Activated naive CD4-positive, alpha-beta T cell treated with anti-CD3 and anti-CD28 coated beads for 36 hours (primary cell): ENCODE measurements around the gene APBB2. TPM values are rescaled to one million over a fixed set of nuclear protein-coding genes. Genes with fewer than 3 reads are reported as not detected.

Source experiments
- CTCF ChIA-PET: fragments of 350-600 bp; sonication (Branson Sonifier 250); formaldehyde crosslinking; loops from one replicate; lab custom pipeline; 2021; ENCODE audit warnings: antibody characterized with exemption; lab: Charles Lee
- DNase-seq: peaks from one replicate; pipeline ENCODE4 v3.0.0-alpha.2; 2020
- H3K27ac Mint-ChIP-seq: one replicate; pipeline ENCODE4 v1.8.0; 2021; ENCODE audit warnings: mild to moderate bottlenecking, mixed read lengths
- H3K27me3 Mint-ChIP-seq: one replicate; pipeline ENCODE4 v1.8.0; 2021; ENCODE audit warnings: low read depth, mixed read lengths
- H3K36me3 Mint-ChIP-seq: one replicate; pipeline ENCODE4 v1.8.0; 2021; ENCODE audit warnings: low read depth, mixed read lengths
- H3K4me1 Mint-ChIP-seq: one replicate; pipeline ENCODE4 v1.8.0; 2021; ENCODE audit warnings: low read depth, mixed read lengths
- H3K4me3 Mint-ChIP-seq: one replicate; pipeline ENCODE4 v1.8.0; 2021; ENCODE audit warnings: mild to moderate bottlenecking, moderate library complexity, mixed read lengths
- H3K9me3 Mint-ChIP-seq: one replicate; pipeline ENCODE4 v1.8.0; 2021; ENCODE audit warnings: mixed read lengths
- intact Hi-C: fragments of 100-400 bp; cut with micrococcal nuclease; formaldehyde crosslinking; loops from one replicate; pipeline ENCODE4 v1.15.1; 2023
- total RNA-seq, 2 experiments: library from RNA; stranded (reverse); gene quantifications; one replicate each; pipeline ENCODE4 v1.2.3, GENCODE V29; 2021

Gene APBB2
- total RNA-seq, 2 experiments from 2014 or later, result 4.5 to 4.8 TPM

GRCh38 chr4:41164405-41164804 is 49.9 kb downstream of the APBB2 start:
- CTCF ChIA-PET, result no interaction called here
- DNase-seq, result no peak
- H3K4me3 Mint-ChIP-seq, result no peak overlapping the region
- intact Hi-C loops, result no loop called here
- H3K27me3 Mint-ChIP-seq, result peaks cover 3% of the 10 kb centered on the region
- H3K36me3 Mint-ChIP-seq, result no peaks in the 10 kb centered on the region
- no peaks in the 10 kb centered on the region for H3K9me3 Mint-ChIP-seq
- H3K4me1 Mint-ChIP-seq, result no peaks in the 10 kb centered on the region
- no peak overlapping the region for H3K27ac Mint-ChIP-seq

- intact Hi-C loops, result no loop called here
- peaks cover 7% of the 10 kb centered on the region for H3K27me3 Mint-ChIP-seq
- H3K27ac Mint-ChIP-seq, result no peak overlapping the region
- no peak for DNase-seq
- H3K9me3 Mint-ChIP-seq, result no peaks in the 10 kb centered on the region
- H3K4me1 Mint-ChIP-seq, result no peaks in the 10 kb centered on the region
- H3K4me3 Mint-ChIP-seq, result no peak overlapping the region
- no peaks in the 10 kb centered on the region for H3K36me3 Mint-ChIP-seq
- CTCF ChIA-PET, result no interaction called here
Observed at GRCh38 chr4:41161355-41161754, 53.0 kb downstream of the APBB2 start.

- no peak for DNase-seq
- intact Hi-C loops, result no loop called here
- Mint-ChIP-seq H3K27me3 (peaks cover 7% of the 10 kb centered on the region), H3K9me3 (no peaks in the 10 kb centered on the region), H3K4me1 (no peaks in the 10 kb centered on the region), H3K36me3 (no peaks in the 10 kb centered on the region), H3K27ac (no peak overlapping the region), H3K4me3 (no peak overlapping the region)
- CTCF ChIA-PET, result no interaction called here
Observed at GRCh38 chr4:41160856-41161255, 53.5 kb downstream of the APBB2 start.

GRCh38 chr4:41160012-41160789 is 54.1 kb downstream of the APBB2 start:
- Mint-ChIP-seq H3K4me3 (no peak overlapping the region), H3K27ac (no peak overlapping the region), H3K27me3 (peaks cover 4% of the 10 kb centered on the region), H3K9me3 (no peaks in the 10 kb centered on the region), H3K4me1 (no peaks in the 10 kb centered on the region), H3K36me3 (no peaks in the 10 kb centered on the region)
- no peak for DNase-seq
- intact Hi-C loops, result no loop called here
- CTCF ChIA-PET, result no interaction called here

GRCh38 chr4:41158756-41159155 is 55.6 kb downstream of the APBB2 start:
- no peak for DNase-seq
- Mint-ChIP-seq H3K4me3 (no peak overlapping the region), H3K36me3 (no peaks in the 10 kb centered on the region), H3K9me3 (no peaks in the 10 kb centered on the region), H3K4me1 (no peaks in the 10 kb centered on the region), H3K27ac (no peak overlapping the region), H3K27me3 (peaks cover 8% of the 10 kb centered on the region)
- intact Hi-C loops, result no loop called here
- CTCF ChIA-PET, result no interaction called here

- Mint-ChIP-seq H3K9me3 (no peaks in the 10 kb centered on the region), H3K27me3 (peaks cover 8% of the 10 kb centered on the region), H3K36me3 (no peaks in the 10 kb centered on the region), H3K4me1 (no peaks in the 10 kb centered on the region), H3K27ac (no peak overlapping the region), H3K4me3 (no peak overlapping the region)
- DNase-seq, result no peak
- intact Hi-C loops, result no loop called here
- CTCF ChIA-PET, result no interaction called here
Observed at GRCh38 chr4:41158274-41158673, 56.1 kb downstream of the APBB2 start.

DNA sequence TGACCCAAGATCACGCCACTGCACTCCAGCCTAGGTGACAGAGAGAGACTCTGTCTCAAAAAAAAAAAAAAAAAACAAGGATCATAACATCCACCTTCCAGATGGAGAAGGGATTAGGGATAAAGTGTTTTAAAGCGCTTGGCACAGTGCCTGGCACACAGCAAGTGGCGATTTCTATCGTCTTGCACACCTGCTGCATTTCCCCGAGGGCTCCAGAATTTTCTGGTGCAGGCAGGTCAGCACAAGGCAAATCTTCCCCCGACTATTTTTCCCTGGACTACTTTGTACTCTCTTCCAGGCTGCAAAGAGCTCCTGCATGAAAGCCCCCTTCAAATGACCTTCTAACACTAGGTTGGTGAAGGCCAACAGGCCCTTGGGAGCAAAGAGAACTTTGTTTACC is 57.3 kb downstream of the APBB2 start:
- Mint-ChIP-seq H3K4me1 (no peaks in the 10 kb centered on the region), H3K36me3 (no peaks in the 10 kb centered on the region), H3K27me3 (peaks cover 10% of the 10 kb centered on the region), H3K27ac (no peak overlapping the region), H3K9me3 (no peaks in the 10 kb centered on the region), H3K4me3 (no peak overlapping the region)
- CTCF ChIA-PET, result no interaction called here
- DNase-seq, result no peak
- intact Hi-C loops, result no loop called here

GRCh38 chr4:41156574-41156973 is 57.8 kb downstream of the APBB2 start:
- CTCF ChIA-PET, result no interaction called here
- peaks cover 10% of the 10 kb centered on the region for H3K27me3 Mint-ChIP-seq
- intact Hi-C loops, result no loop called here
- no peaks in the 10 kb centered on the region for H3K9me3 Mint-ChIP-seq
- H3K36me3 Mint-ChIP-seq, result no peaks in the 10 kb centered on the region
- no peak overlapping the region for H3K27ac Mint-ChIP-seq
- no peak for DNase-seq
- H3K4me1 Mint-ChIP-seq, result no peaks in the 10 kb centered on the region
- no peak overlapping the region for H3K4me3 Mint-ChIP-seq

DNA sequence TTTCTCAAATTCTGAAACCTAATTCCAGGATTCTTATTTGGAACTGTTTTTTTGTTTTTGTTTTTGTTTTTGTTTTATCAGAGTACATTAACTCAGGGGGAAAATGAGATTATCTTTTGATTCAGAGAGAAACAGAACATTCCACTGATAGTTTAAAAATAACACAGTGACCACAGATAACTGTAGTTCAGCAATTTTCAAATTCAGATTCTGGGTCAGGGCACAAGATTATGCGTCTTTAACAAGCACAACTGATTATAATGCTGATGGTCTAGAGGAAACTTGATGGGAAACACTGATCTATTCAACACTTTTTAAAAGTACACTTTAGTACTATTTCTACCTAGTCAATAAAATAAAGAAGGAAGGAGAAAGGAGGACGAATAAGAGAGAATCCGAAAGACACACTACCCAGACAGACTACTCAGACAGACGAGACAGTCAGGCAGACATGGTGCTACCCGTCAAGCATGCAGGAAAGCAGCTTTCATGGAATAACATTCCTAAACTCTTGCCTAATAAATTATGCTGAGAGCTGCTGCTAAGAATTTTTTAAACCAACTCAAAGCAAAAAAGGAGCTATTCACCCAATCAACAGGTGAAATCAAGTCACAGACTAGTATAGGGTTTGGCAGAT is 59.0 kb downstream of the APBB2 start:
- Mint-ChIP-seq H3K9me3 (no peaks in the 10 kb centered on the region), H3K27me3 (peaks cover 10% of the 10 kb centered on the region), H3K4me1 (no peaks in the 10 kb centered on the region), H3K4me3 (no peak overlapping the region), H3K27ac (no peak overlapping the region), H3K36me3 (no peaks in the 10 kb centered on the region)
- no peak for DNase-seq
- intact Hi-C loops, result no loop called here
- CTCF ChIA-PET, result no interaction called here

DNA sequence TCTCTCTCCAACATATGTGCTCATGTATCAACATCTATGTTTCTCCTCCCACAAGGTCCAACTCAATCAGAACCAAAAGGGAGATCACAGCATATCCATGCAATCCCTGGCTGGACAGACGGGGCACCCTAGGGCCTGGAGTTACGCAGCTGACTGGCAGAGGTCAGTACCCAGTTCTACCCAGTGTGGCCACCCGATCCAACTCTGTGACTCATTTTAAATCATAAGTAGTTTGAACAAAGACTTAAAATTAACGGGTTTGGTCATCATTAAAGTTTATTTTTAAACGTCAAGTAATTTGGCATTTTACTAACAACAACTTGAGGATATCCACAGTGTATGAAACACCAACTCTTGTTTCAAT is 59.5 kb downstream of the APBB2 start:
- Mint-ChIP-seq H3K27ac (no peak overlapping the region), H3K27me3 (peaks cover 10% of the 10 kb centered on the region), H3K9me3 (no peaks in the 10 kb centered on the region), H3K4me3 (no peak overlapping the region), H3K36me3 (no peaks in the 10 kb centered on the region), H3K4me1 (no peaks in the 10 kb centered on the region)
- intact Hi-C loops, result no loop called here
- CTCF ChIA-PET, result no interaction called here
- DNase-seq, result no peak

- Mint-ChIP-seq H3K9me3 (no peaks in the 10 kb centered on the region), H3K36me3 (no peaks in the 10 kb centered on the region), H3K27ac (no peak overlapping the region), H3K4me3 (no peak overlapping the region), H3K27me3 (peaks cover 10% of the 10 kb centered on the region), H3K4me1 (no peaks in the 10 kb centered on the region)
- intact Hi-C loops, result no loop called here
- DNase-seq, result no peak
- CTCF ChIA-PET, result no interaction called here
Observed at GRCh38 chr4:41154010-41154813, 60.1 kb downstream of the APBB2 start.

- no peak overlapping the region for H3K27ac Mint-ChIP-seq
- no peaks in the 10 kb centered on the region for H3K36me3 Mint-ChIP-seq
- H3K4me3 Mint-ChIP-seq, result no peak overlapping the region
- CTCF ChIA-PET, result no interaction called here
- DNase-seq, result no peak
- peaks cover 9% of the 10 kb centered on the region for H3K27me3 Mint-ChIP-seq
- intact Hi-C loops, result no loop called here
- H3K4me1 Mint-ChIP-seq, result peaks cover 2% of the 10 kb centered on the region
- no peaks in the 10 kb centered on the region for H3K9me3 Mint-ChIP-seq
Observed at GRCh38 chr4:41150401-41150800, 63.9 kb downstream of the APBB2 start.
